GM12878 (cell line): Measurements from ENCODE around the gene BIN1. TPM values are rescaled to one million over a fixed set of nuclear protein-coding genes. Genes with fewer than 3 reads are reported as not detected.

Experiments
- ATAC-seq: fragments of 200-7000 bp; cut with Tn5 transposase; 3 replicates; pipeline ENCODE4 v1.9.1; 2020; ENCODE audit warnings: mild to moderate bottlenecking, moderate library complexity
- BruUV-seq: library from RNA; stranded (reverse); fragments of 400-500 nt; replicated peaks from 2 replicates; lab custom pipeline; 2021; lab: Mats Ljungman, UMichigan
- CTCF ChIA-PET: fragments of 300-600 bp; sonication (Branson Sonifier 250); formaldehyde crosslinking; extraction: SDS; loops from one replicate; lab custom pipeline; 2021; ENCODE audit warnings: inconsistent platforms; lab: Yijun Ruan, JAX
- POLR2A ChIA-PET: fragments of 350-600 bp; formaldehyde crosslinking; extraction: SDS; loops from one replicate; lab custom pipeline; 2021; ENCODE audit warnings: inconsistent platforms; lab: Charles Lee
- RAD21 ChIA-PET: fragments of 300-600 bp; sonication (Branson Sonifier 250); formaldehyde crosslinking; loops from one replicate; lab custom pipeline; 2023; ENCODE audit warnings: antibody characterized with exemption; ENCODE audit not compliant: unreplicated experiment; lab: Charles Lee
- SMC1A ChIA-PET: fragments of 300-600 bp; sonication (Branson Sonifier 250); formaldehyde crosslinking; loops from one replicate; lab custom pipeline; 2023; ENCODE audit not compliant: unreplicated experiment, uncharacterized antibody; lab: Charles Lee
- DNase-seq: peaks from one replicate; pipeline ENCODE4 v3.0.0-alpha.2; 2011; ENCODE audit warnings: low read depth, low spot score
- FAIRE-seq: peaks from 3 replicates; lab custom pipeline; 2011; peaks lifted over from hg19 to GRCh38; lab: Jason Lieb, UNC
- H2AFZ ChIP-seq: 2 replicates; pipeline ENCODE4 v1.6.0; 2011; ENCODE audit warnings: low read depth, low read length, control low read depth; ENCODE audit not compliant: control insufficient read depth
- H3K27ac ChIP-seq: 2 replicates; pipeline ENCODE4 v1.5.1; 2011; ENCODE audit warnings: control low read depth; ENCODE audit not compliant: control insufficient read depth, insufficient read depth
- H3K27me3 ChIP-seq, 2 experiments: replicated peaks in 1 of 2; 2 replicates each; pipeline versions ENCODE4 v1.6.0 to v1.6.1; 2011; ENCODE audit warnings: low read length in 1 of 2; ENCODE audit not compliant: control insufficient read depth in 2 of 2, insufficient read depth in 2 of 2
- H3K36me3 ChIP-seq, 2 experiments: 2 replicates each; pipeline ENCODE4 v1.5.1; 2011; ENCODE audit warnings: low read length in 1 of 2; ENCODE audit not compliant: control insufficient read depth in 2 of 2, insufficient read depth in 2 of 2
- H3K4me1 ChIP-seq: 2 replicates; pipeline ENCODE4 v1.6.1; 2011; ENCODE audit warnings: mild to moderate bottlenecking, low read length, moderate library complexity, mixed read lengths; ENCODE audit not compliant: control insufficient read depth, insufficient read depth
- H3K4me2 ChIP-seq: 2 replicates; pipeline ENCODE4 v1.6.0; 2011; ENCODE audit warnings: control low read depth; ENCODE audit not compliant: control insufficient read depth, insufficient read depth
- H3K4me3 ChIP-seq: fragments of 200-600 bp; sonication (generic); 2 replicates; pipeline ENCODE4 v1.5.1; 2016
- H3K79me2 ChIP-seq: 2 replicates; pipeline ENCODE4 v1.6.0; 2011; ENCODE audit warnings: low read length; ENCODE audit not compliant: control insufficient read depth, insufficient read depth
- H3K9ac ChIP-seq: 2 replicates; pipeline ENCODE4 v1.8.0; 2011; ENCODE audit warnings: low read length, control low read depth, mixed read lengths; ENCODE audit not compliant: control insufficient read depth, insufficient read depth
- H3K9me3 ChIP-seq: replicated peaks from 3 replicates; pipeline ENCODE4 v1.5.1; 2011; ENCODE audit warnings: mild to moderate bottlenecking, low read length; ENCODE audit not compliant: control insufficient read depth, insufficient read depth
- H4K20me1 ChIP-seq: 2 replicates; pipeline ENCODE4 v1.6.0; 2011; ENCODE audit not compliant: control insufficient read depth, insufficient read depth
- CHD4 ChIP-seq: fragments of 200-600 bp; sonication (generic); IDR thresholded peaks from 2 replicates; pipeline ENCODE4 v1.6.1; 2016; ENCODE audit warnings: mild to moderate bottlenecking
- GATAD2B ChIP-seq: fragments of 450-650 bp; conservative IDR thresholded peaks from 2 replicates; pipeline ENCODE4 v1.6.1; 2017; ENCODE audit warnings: low read depth, mild to moderate bottlenecking, moderate library complexity
- HCFC1 ChIP-seq: fragments of 150-350 bp; IDR thresholded peaks from 2 replicates; pipeline ENCODE4 v1.6.1; 2014; ENCODE audit warnings: low read length
- KDM1A ChIP-seq: fragments of 200-600 bp; sonication (generic); IDR thresholded peaks from 2 replicates; pipeline ENCODE4 v1.6.1; 2016; ENCODE audit warnings: borderline replicate concordance
- NR2F1 ChIP-seq: fragments of 450-650 bp; conservative IDR thresholded peaks from 2 replicates; pipeline ENCODE4 v1.6.1; 2017; ENCODE audit warnings: mild to moderate bottlenecking
- RB1 ChIP-seq: fragments of 450-650 bp; formaldehyde crosslinking; IDR thresholded peaks from 2 replicates; pipeline ENCODE4 v1.6.1; 2017; ENCODE audit warnings: mild to moderate bottlenecking, borderline replicate concordance
- YBX1 ChIP-seq: fragments of 450-650 bp; IDR thresholded peaks from 2 replicates; pipeline ENCODE4 v1.6.1; 2016; ENCODE audit warnings: antibody characterized with exemption
- ZNF24 ChIP-seq: fragments of 450-650 bp; IDR thresholded peaks from 2 replicates; pipeline ENCODE4 v1.6.1; 2017; ENCODE audit warnings: antibody characterized with exemption, mild to moderate bottlenecking
- WGBS: methylation state at CpG from one replicate; pipeline ENCODE4 v1.1.6; 2016; ENCODE audit warnings: low lambda C conversion rate; ENCODE audit not compliant: insufficient replicate concordance, insufficient coverage; ENCODE audit errors: missing lambda C conversion rate; 5-methylcytosine and 5-hydroxymethylcytosine counted together
- in situ Hi-C: fragments of 300-500 bp; cut with MboI; formaldehyde crosslinking; loops from 9 replicates; pipeline ENCODE4 v1.14.3; 2018; ENCODE audit warnings: mixed read lengths
- intact Hi-C: fragments of 100-400 bp; cut with micrococcal nuclease; formaldehyde crosslinking; loops from one replicate; pipeline ENCODE4 v1.14.2; 2022; ENCODE audit not compliant: unreplicated experiment
- polyA plus RNA-seq, 11 experiments: library from polyadenylated mRNA; depleted of rRNA in 4 of 11; unstranded in 6 of 11; stranded (reverse) in 5 of 11; fragments of >200 nt; fragmentation: Nextera tagmentation in 4 of 11; fragmentation: Illumina TruSeq in 1 of 11; extraction: Ambion mirVana in 4 of 11; extraction: Trizol in 1 of 11; gene quantifications; 1 replicate in 1 of 11; 2 replicates in 10 of 11; pipeline versions ENCODE4 v1.2.1 to v1.2.3, GENCODE V29; 2011 to 2016; ENCODE audit warnings: inconsistent platforms in 2 of 11, missing spikeins in 2 of 11, low read depth in 1 of 11
- total RNA-seq, 4 experiments: library from RNA; depleted of rRNA in 3 of 4; stranded (reverse); fragments of >200 nt in 3 of 4; fragmentation: Illumina TruSeq in 1 of 4; extraction: Trizol in 1 of 4; gene quantifications; 2 replicates each; pipeline versions ENCODE4 v1.2.1 to v1.2.3, GENCODE V29; 2013 to 2021
- TF ChIP-seq, protein P1 (sequence below): IDR thresholded peaks from 2 replicates; pipeline ENCODE4 v1.6.1; 2011; ENCODE audit warnings: borderline replicate concordance, low read depth, mild to moderate bottlenecking, moderate library complexity, low read length; ENCODE audit not compliant: insufficient read depth, poor library complexity, severe bottlenecking
- TF ChIP-seq, protein P2 (sequence below): IDR thresholded peaks from 2 replicates; pipeline ENCODE4 v1.6.1; 2012; ENCODE audit warnings: mild to moderate bottlenecking, low read depth, low read length
- TF ChIP-seq, protein P3 (sequence below): fragments of 450-650 bp; IDR thresholded peaks from 2 replicates; pipeline ENCODE4 v1.6.1; 2017; ENCODE audit warnings: borderline replicate concordance

Gene BIN1
- total and polyA plus RNA-seq, 10 of the 15 experiments (the other 5 are each of a cell fraction or from before 2014, with no cell fraction given), result 0.32 to 21.3 (median 11.2) TPM

DNA sequence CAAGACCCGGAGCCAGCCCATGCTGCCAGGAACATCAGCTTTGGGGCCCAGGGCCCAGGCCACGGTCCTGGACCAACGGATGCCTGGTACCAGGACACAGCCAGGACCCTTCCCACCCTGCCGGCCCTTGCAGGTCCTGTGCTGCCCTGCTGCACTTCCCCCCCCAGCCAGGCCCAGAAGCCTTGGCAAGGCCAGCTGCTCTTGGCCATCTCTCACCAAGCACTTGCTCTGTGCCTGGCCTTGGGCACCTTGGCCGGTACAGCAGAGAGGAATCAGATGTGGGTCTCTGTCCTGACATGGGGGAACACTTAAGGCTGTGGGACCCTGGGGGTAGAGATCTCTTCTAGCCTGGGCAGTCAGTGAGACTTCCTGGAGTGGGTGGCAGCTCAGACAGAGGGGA lies 28.9 kb downstream of the BIN1 start:
- Histone ChIP-seq H3K4me2 (no peak overlapping the region), H3K27ac (no peak overlapping the region), H4K20me1 (no peaks in the 10 kb centered on the region), H3K79me2 (no peaks in the 10 kb centered on the region), H3K9ac (no peak overlapping the region), H3K4me1 (peaks cover 25% of the 10 kb centered on the region), H3K27me3 (no peaks in the 10 kb centered on the region), H3K36me3 (no peaks in the 10 kb centered on the region)
- DNase-seq, result no peak
- no peak for FAIRE-seq
- TF ChIP-seq GATAD2B, result no peak
- TF ChIP-seq YBX1, result no peak
- TF ChIP-seq ZNF24, result no peak
- TF ChIP-seq, protein P1, sequence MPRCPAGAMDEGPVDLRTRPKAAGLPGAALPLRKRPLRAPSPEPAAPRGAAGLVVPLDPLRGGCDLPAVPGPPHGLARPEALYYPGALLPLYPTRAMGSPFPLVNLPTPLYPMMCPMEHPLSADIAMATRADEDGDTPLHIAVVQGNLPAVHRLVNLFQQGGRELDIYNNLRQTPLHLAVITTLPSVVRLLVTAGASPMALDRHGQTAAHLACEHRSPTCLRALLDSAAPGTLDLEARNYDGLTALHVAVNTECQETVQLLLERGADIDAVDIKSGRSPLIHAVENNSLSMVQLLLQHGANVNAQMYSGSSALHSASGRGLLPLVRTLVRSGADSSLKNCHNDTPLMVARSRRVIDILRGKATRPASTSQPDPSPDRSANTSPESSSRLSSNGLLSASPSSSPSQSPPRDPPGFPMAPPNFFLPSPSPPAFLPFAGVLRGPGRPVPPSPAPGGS, result no peak
- TF ChIP-seq CHD4, result no peak
- no peak for TF ChIP-seq HCFC1
- TF ChIP-seq, all 136 proteins: peak for 0
- BruUV-seq, result no TSS peak
- CTCF ChIA-PET, result no interaction called here
- POLR2A ChIA-PET, result no interaction called here
- 81% methylated on average over 5 of the region's 5 CpGs for WGBS
- no peaks in the 10 kb centered on the region for H3K9me3 ChIP-seq
- no peak overlapping the region for H3K4me3 ChIP-seq
- H2AFZ ChIP-seq, result no peak overlapping the region
- SMC1A ChIA-PET, result interaction anchor here (1.0 to 3.6 kb wide), 3 partner anchors 9 to 59 kb away, joined by 3 to 18 read pairs (median 3); no protein-coding TSS in a partner anchor
- RAD21 ChIA-PET, result interaction anchor here (1.5 kb wide), 1 partner anchor 9 kb away, joined by 4 read pairs; no protein-coding TSS in a partner anchor
- no peak for ATAC-seq
- in situ Hi-C loops, result no loop called here
- intact Hi-C loops, result no loop called here

DNA sequence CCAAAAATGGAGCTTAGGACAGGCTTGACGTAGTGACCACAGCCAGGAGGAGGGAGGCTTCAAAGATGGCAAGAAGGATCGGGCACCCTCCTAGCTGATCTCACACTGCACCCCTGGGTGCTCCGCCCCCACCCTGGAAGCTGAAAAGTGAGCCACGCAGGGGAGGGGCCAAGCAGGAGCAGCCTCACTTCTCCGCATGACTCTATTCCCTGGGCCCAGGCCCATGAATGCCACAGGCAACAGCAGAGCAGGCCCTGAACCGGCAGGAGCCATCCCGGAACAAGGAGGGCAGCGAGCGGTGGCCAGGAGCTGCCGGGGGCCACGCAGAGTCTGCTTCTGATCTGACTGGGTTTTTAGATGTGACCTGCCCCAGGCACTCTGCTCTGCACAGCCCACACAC lies 30.0 kb downstream of the BIN1 start:
- ChIA-PET RAD21 (no interaction called here), POLR2A (no interaction called here), SMC1A (interaction anchor here (3.6 kb wide), 1 partner anchor 10 kb away, joined by 18 read pairs; no protein-coding TSS in a partner anchor), CTCF (interaction anchor here (0.6 to 1.4 kb wide), 2 partner anchors 9 to 461 kb away, joined by 3 read pairs; no protein-coding TSS in a partner anchor)
- no peak overlapping the region for H3K4me2 ChIP-seq
- DNase-seq (no peak), FAIRE-seq (no peak), ATAC-seq (no peak)
- H3K9me3 ChIP-seq, result no peaks in the 10 kb centered on the region
- no peaks in the 10 kb centered on the region for H4K20me1 ChIP-seq
- no peaks in the 10 kb centered on the region for H3K27me3 ChIP-seq
- H3K4me3 ChIP-seq, result no peak overlapping the region
- no peaks in the 10 kb centered on the region for H3K79me2 ChIP-seq
- no TSS peak for BruUV-seq
- 77% methylated on average over 11 of the region's 11 CpGs for WGBS
- H3K36me3 ChIP-seq, result no peaks in the 10 kb centered on the region
- no peak overlapping the region for H3K27ac ChIP-seq
- intact Hi-C loops, result no loop called here
- H3K4me1 ChIP-seq, result peaks cover 17% of the 10 kb centered on the region
- no peak overlapping the region for H3K9ac ChIP-seq
- in situ Hi-C loops, result no loop called here
- no peak overlapping the region for H2AFZ ChIP-seq
- TF ChIP-seq, protein P2, sequence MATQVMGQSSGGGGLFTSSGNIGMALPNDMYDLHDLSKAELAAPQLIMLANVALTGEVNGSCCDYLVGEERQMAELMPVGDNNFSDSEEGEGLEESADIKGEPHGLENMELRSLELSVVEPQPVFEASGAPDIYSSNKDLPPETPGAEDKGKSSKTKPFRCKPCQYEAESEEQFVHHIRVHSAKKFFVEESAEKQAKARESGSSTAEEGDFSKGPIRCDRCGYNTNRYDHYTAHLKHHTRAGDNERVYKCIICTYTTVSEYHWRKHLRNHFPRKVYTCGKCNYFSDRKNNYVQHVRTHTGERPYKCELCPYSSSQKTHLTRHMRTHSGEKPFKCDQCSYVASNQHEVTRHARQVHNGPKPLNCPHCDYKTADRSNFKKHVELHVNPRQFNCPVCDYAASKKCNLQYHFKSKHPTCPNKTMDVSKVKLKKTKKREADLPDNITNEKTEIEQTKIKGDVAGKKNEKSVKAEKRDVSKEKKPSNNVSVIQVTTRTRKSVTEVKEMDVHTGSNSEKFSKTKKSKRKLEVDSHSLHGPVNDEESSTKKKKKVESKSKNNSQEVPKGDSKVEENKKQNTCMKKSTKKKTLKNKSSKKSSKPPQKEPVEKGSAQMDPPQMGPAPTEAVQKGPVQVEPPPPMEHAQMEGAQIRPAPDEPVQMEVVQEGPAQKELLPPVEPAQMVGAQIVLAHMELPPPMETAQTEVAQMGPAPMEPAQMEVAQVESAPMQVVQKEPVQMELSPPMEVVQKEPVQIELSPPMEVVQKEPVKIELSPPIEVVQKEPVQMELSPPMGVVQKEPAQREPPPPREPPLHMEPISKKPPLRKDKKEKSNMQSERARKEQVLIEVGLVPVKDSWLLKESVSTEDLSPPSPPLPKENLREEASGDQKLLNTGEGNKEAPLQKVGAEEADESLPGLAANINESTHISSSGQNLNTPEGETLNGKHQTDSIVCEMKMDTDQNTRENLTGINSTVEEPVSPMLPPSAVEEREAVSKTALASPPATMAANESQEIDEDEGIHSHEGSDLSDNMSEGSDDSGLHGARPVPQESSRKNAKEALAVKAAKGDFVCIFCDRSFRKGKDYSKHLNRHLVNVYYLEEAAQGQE, result no peak
- no peak for TF ChIP-seq RB1
- TF ChIP-seq, protein P3, sequence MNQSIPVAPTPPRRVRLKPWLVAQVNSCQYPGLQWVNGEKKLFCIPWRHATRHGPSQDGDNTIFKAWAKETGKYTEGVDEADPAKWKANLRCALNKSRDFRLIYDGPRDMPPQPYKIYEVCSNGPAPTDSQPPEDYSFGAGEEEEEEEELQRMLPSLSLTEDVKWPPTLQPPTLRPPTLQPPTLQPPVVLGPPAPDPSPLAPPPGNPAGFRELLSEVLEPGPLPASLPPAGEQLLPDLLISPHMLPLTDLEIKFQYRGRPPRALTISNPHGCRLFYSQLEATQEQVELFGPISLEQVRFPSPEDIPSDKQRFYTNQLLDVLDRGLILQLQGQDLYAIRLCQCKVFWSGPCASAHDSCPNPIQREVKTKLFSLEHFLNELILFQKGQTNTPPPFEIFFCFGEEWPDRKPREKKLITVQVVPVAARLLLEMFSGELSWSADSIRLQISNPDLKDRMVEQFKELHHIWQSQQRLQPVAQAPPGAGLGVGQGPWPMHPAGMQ, result no peak
- no peak for TF ChIP-seq NR2F1
- TF ChIP-seq KDM1A, result no peak
